ENCODE measurements around the gene DZIP3. TPM values are rescaled to one million over a fixed set of nuclear protein-coding genes. Genes with fewer than 3 reads are reported as not detected.

Gene DZIP3
- total RNA-seq, 1 experiment from 2014 or later, result 12.2 TPM

DNA sequence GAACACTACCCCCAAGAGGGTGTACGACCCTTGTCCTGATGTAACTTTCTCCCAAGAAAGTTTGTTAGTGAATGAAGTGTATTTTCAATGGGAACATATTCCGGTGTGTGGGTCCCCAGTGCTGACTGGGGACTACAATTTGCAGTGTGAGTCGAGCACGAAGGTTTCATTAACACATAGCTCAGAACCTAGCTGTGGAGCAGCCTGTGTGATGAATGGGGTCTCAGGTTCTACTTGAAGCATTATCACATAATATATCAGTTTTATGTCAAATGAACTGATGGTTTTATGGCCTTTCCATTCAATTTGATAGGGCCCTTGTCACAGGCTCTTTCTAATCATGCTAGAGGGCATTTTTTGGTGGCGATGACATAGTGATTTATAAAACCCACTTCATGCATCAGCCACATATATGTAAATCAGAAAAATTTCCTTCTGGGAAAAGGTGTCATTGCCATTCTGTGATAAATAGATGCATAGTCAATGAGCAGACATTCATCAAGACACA is 123.5 kb downstream of the DZIP3 start:
- Mint-ChIP-seq H3K9me3 (ENCODE audit: low read depth, unreplicated experiment) (no peaks in the 10 kb centered on the region), H3K36me3 (ENCODE audit: insufficient read depth, unreplicated experiment) (no peaks in the 10 kb centered on the region), H3K4me3 (ENCODE audit: low read depth, unreplicated experiment) (no peak overlapping the region), H3K4me1 (ENCODE audit: low read depth, unreplicated experiment) (no peaks in the 10 kb centered on the region), H3K27ac (ENCODE audit: unreplicated experiment) (no peak overlapping the region), H3K27me3 (ENCODE audit: unreplicated experiment) (peaks cover 30% of the 10 kb centered on the region)
- TF ChIP-seq, protein P1, sequence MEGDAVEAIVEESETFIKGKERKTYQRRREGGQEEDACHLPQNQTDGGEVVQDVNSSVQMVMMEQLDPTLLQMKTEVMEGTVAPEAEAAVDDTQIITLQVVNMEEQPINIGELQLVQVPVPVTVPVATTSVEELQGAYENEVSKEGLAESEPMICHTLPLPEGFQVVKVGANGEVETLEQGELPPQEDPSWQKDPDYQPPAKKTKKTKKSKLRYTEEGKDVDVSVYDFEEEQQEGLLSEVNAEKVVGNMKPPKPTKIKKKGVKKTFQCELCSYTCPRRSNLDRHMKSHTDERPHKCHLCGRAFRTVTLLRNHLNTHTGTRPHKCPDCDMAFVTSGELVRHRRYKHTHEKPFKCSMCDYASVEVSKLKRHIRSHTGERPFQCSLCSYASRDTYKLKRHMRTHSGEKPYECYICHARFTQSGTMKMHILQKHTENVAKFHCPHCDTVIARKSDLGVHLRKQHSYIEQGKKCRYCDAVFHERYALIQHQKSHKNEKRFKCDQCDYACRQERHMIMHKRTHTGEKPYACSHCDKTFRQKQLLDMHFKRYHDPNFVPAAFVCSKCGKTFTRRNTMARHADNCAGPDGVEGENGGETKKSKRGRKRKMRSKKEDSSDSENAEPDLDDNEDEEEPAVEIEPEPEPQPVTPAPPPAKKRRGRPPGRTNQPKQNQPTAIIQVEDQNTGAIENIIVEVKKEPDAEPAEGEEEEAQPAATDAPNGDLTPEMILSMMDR (IDR thresholded peaks at IDR 0.05; ENCODE audit: unreplicated experiment), result no peak
- intact Hi-C loops (cut with micrococcal nuclease; ENCODE audit: unreplicated experiment), result no loop called here
- BruUV-seq (replicated peaks), result no TSS peak
- DNase-seq, result no peak
- CTCF ChIA-PET, result no interaction called here

DNA sequence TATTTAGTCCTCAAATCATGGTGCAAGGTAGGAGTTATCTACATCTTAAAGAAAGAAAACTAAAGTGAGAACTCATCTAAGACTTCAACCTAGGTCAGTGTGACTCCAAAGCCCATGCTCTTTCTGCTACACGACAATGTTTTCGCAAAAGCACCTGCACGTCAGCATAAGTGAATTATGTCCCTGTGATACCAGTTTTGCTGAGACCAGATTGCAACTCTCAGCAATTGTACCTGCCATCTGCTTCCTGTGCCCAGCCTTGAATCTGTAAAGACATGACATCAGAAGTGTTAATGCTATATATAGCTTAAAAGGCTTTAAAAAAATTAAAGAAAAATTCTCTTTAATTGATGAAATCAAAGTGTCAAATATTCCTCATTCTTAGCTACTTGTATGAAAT is 124.3 kb downstream of the DZIP3 start:
- no peaks in the 10 kb centered on the region for H3K4me1 Mint-ChIP-seq (ENCODE audit: low read depth, unreplicated experiment)
- H3K36me3 Mint-ChIP-seq (ENCODE audit: insufficient read depth, unreplicated experiment), result no peaks in the 10 kb centered on the region
- CTCF ChIA-PET, result no interaction called here
- peaks cover 37% of the 10 kb centered on the region for H3K27me3 Mint-ChIP-seq (ENCODE audit: unreplicated experiment)
- H3K4me3 Mint-ChIP-seq (ENCODE audit: low read depth, unreplicated experiment), result no peak overlapping the region
- no TSS peak for BruUV-seq (replicated peaks)
- TF ChIP-seq, protein P1 (IDR thresholded peaks at IDR 0.05; ENCODE audit: unreplicated experiment), result no peak
- H3K27ac Mint-ChIP-seq (ENCODE audit: unreplicated experiment), result no peak overlapping the region
- intact Hi-C loops (cut with micrococcal nuclease; ENCODE audit: unreplicated experiment), result no loop called here
- H3K9me3 Mint-ChIP-seq (ENCODE audit: low read depth, unreplicated experiment), result no peaks in the 10 kb centered on the region
- no peak for DNase-seq

DNA sequence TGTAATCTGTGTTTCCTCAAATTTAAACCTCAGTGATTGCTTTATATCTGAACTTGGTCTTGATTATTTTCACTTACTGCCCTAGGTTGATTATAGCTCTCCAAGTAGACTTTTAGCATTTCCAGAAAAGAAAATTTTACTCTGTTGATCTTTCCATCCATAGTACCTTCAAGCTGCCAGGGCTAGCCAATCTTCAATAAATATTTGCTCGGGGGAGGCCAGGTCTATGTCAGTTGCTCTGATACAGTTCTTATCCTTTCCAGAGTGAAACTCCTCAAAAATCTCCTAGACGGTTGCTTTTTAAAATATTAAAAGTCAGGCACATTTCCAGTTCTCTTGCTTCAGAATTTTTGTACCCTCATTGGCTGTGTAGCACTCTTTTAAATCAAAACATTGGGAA is 128.9 kb downstream of the DZIP3 start:
- CTCF ChIA-PET, result no interaction called here
- TF ChIP-seq, protein P1 (IDR thresholded peaks at IDR 0.05; ENCODE audit: unreplicated experiment), result no peak
- intact Hi-C loops (cut with micrococcal nuclease; ENCODE audit: unreplicated experiment), result no loop called here
- DNase-seq, result no peak
- peaks cover 42% of the 10 kb centered on the region for H3K27me3 Mint-ChIP-seq (ENCODE audit: unreplicated experiment)
- H3K4me3 Mint-ChIP-seq (ENCODE audit: low read depth, unreplicated experiment), result no peak overlapping the region
- no TSS peak for BruUV-seq (replicated peaks)
- H3K4me1 Mint-ChIP-seq (ENCODE audit: low read depth, unreplicated experiment), result no peaks in the 10 kb centered on the region
- no peaks in the 10 kb centered on the region for H3K36me3 Mint-ChIP-seq (ENCODE audit: insufficient read depth, unreplicated experiment)
- no peak overlapping the region for H3K27ac Mint-ChIP-seq (ENCODE audit: unreplicated experiment)
- no peaks in the 10 kb centered on the region for H3K9me3 Mint-ChIP-seq (ENCODE audit: low read depth, unreplicated experiment)

DNA sequence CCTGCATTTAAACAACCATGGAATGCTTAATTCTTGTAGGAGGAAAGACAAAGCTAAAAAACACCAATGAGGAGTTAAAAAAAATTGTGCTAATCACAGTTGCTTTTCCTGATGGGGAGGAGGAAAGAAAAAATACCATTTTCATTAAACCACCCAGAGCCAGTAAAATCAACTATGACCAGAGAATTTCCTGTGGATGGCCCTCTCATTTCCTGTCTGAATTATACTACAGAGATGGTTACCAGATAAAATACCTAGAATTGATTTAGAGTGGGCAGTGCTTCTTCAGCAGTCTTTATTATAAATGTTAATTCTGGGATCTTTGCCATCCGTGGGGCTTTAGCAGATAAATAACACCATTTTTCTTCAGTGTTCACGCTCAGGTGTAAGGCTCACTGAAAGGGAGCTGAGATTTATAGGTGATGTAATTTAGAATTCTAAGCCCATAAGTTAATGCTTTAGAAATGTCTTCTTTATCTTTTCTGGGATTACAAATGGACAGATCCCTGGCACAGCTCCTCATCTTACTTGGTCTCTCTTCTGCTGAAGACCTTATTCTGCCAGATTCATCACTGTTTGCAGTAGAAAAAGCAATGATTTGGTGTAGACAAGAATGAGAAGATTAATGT is 129.8 kb downstream of the DZIP3 start:
- H3K4me1 Mint-ChIP-seq (ENCODE audit: low read depth, unreplicated experiment), result no peaks in the 10 kb centered on the region
- H3K27me3 Mint-ChIP-seq (ENCODE audit: unreplicated experiment), result peaks cover 45% of the 10 kb centered on the region
- H3K4me3 Mint-ChIP-seq (ENCODE audit: low read depth, unreplicated experiment), result no peak overlapping the region
- DNase-seq, result no peak
- BruUV-seq (replicated peaks), result no TSS peak
- CTCF ChIA-PET, result no interaction called here
- H3K36me3 Mint-ChIP-seq (ENCODE audit: insufficient read depth, unreplicated experiment), result no peaks in the 10 kb centered on the region
- TF ChIP-seq, protein P1 (IDR thresholded peaks at IDR 0.05; ENCODE audit: unreplicated experiment), result no peak
- H3K27ac Mint-ChIP-seq (ENCODE audit: unreplicated experiment), result no peak overlapping the region
- intact Hi-C loops (cut with micrococcal nuclease; ENCODE audit: unreplicated experiment), result no loop called here
- no peaks in the 10 kb centered on the region for H3K9me3 Mint-ChIP-seq (ENCODE audit: low read depth, unreplicated experiment)

Data from Calu3 (cell line).